Measurements from ENCODE around the gene RFT1. TPM values are rescaled to one million over a fixed set of nuclear protein-coding genes. Genes with fewer than 3 reads are reported as not detected.

The RFT1 gene
- total RNA-seq, 6 experiments from 2014 or later = 9.3 to 12.4 (median 10.4) TPM

DNA sequence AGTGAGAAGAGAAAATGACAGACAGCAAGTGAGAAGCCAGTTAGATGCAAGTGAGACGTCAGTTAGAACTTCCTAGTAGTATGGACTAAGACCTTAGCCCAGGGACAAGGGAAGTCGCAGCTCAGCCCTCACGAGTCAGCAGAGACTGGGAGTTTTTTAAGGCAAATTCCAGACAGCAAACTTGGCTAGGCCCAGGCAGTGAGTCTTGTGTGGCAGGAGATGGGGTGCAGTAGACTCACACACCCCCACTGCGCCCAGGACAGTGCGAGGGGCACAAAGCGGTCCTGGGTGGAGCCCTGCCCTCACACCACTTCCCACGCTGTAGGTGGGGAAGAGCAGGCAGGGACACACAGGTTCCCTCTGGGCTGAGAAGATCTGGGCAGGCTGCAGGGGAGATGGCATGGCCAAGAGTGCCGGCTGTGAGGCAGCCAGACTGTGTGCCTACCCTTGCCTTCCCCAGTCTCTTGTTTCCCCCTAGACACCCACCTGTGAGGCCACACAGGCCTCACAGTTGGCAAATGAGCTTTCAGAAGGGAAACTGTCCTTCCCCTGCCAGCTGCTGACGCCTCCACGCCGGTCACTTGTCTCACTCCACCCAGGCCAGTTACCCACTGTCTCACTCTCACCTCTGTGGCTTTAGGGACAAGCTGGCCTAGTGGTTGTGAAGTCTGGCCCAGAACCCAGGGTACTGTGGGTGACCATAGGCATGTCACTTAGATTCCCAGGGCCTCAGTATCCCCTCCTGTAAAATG is 17.1 kb upstream of the RFT1 start:
- H3K27ac ChIP-seq = no peak overlapping the region
- no peaks in the 10 kb centered on the region for H3K36me3 ChIP-seq
- no peaks in the 10 kb centered on the region for H3K9me3 ChIP-seq
- H3K4me3 ChIP-seq = no peak overlapping the region
- WGBS (ENCODE audit: insufficient coverage, low coverage, low lambda C conversion rate, missing lambda C conversion rate) = 70% methylated on average over 4 of the region's 11 CpGs
- intact Hi-C loops (cut with DNase I) = no loop called here
- H3K4me1 ChIP-seq = peaks cover 0 to 19% (median 4%) of the 10 kb centered on the region in 4 donors
- H3K27me3 ChIP-seq = no peaks in the 10 kb centered on the region
- DNase-seq (no peak), ATAC-seq (peak in 2 of 4 donors; percentile 13 to 19)
- TF ChIP-seq, protein P1, sequence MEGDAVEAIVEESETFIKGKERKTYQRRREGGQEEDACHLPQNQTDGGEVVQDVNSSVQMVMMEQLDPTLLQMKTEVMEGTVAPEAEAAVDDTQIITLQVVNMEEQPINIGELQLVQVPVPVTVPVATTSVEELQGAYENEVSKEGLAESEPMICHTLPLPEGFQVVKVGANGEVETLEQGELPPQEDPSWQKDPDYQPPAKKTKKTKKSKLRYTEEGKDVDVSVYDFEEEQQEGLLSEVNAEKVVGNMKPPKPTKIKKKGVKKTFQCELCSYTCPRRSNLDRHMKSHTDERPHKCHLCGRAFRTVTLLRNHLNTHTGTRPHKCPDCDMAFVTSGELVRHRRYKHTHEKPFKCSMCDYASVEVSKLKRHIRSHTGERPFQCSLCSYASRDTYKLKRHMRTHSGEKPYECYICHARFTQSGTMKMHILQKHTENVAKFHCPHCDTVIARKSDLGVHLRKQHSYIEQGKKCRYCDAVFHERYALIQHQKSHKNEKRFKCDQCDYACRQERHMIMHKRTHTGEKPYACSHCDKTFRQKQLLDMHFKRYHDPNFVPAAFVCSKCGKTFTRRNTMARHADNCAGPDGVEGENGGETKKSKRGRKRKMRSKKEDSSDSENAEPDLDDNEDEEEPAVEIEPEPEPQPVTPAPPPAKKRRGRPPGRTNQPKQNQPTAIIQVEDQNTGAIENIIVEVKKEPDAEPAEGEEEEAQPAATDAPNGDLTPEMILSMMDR (IDR thresholded peaks at IDR 0.05) = no peak
- no peak for TF ChIP-seq POLR2A (IDR thresholded peaks at IDR 0.05)

DNA sequence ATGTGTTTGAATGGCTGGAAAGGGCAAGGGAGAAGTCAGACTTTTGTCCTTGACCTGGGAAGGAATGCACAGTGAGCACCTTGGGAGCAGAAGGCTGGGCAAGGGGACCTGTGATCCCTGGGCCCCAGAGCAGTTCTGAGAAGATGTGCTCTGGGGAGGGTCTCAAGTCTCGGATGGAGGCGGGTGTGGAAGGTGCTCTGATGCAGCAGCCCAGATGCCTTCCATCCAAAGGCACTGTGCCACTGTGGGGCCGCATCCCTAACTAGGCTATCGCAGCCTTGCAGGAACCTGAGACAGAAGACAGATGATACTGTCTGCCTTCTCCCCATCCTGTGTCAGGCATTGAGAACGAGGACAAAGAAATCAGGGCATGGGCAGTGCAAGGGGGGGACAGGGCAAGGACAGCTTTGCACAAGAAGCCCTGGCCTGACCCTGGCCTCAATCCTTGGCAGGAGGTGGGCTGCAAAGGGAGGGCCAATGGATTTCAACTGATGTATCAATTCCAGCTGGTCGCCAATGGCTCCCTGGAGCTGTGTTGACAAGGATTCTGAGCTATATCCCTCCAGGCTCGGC is 16.2 kb upstream of the RFT1 start:
- no peaks in the 10 kb centered on the region for H3K27me3 ChIP-seq
- 76% methylated on average over 6 of the region's 7 CpGs for WGBS (ENCODE audit: insufficient coverage, low coverage, low lambda C conversion rate, missing lambda C conversion rate)
- H3K4me1 ChIP-seq = peaks cover 0 to 19% (median 4%) of the 10 kb centered on the region in 4 donors
- no peak overlapping the region for H3K4me3 ChIP-seq
- no peak for DNase-seq
- no peak for ATAC-seq
- TF ChIP-seq, protein P1 (IDR thresholded peaks at IDR 0.05) = no peak
- no peak for TF ChIP-seq POLR2A (IDR thresholded peaks at IDR 0.05)
- H3K27ac ChIP-seq = no peak overlapping the region
- intact Hi-C loops (cut with DNase I) = no loop called here
- H3K9me3 ChIP-seq = no peaks in the 10 kb centered on the region
- H3K36me3 ChIP-seq = no peaks in the 10 kb centered on the region

DNA sequence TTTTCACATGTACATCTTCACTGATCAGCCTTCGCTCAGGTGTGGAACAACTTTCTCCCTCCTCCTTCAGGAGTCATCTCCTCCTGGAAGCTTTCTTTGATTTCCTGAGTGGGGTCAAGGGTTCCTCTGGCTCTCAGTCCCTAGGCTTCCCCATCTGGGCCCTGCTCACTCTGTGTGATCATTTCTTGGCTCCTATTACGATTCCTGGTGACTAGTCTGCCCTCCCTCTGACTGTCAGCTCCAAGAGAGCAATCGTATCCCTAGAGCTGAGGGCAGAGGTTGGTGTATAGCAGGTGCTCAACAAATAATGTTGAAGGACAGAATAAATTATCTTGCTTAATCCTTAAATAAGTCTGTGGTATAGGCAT is 15.5 kb upstream of the RFT1 start:
- Histone ChIP-seq H3K4me3 (no peak overlapping the region), H3K36me3 (no peaks in the 10 kb centered on the region), H3K27ac (no peak overlapping the region), H3K27me3 (no peaks in the 10 kb centered on the region), H3K4me1 (peaks cover 0 to 13% (median 4%) of the 10 kb centered on the region in 4 donors), H3K9me3 (no peaks in the 10 kb centered on the region)
- intact Hi-C loops (cut with DNase I) = no loop called here
- TF ChIP-seq POLR2A (IDR thresholded peaks at IDR 0.05) = no peak
- TF ChIP-seq, protein P1 (IDR thresholded peaks at IDR 0.05) = no peak
- no peak for ATAC-seq
- no peak for DNase-seq
- WGBS (ENCODE audit: insufficient coverage, low coverage, low lambda C conversion rate, missing lambda C conversion rate) = 65% methylated on average over 3 of the region's 3 CpGs

DNA sequence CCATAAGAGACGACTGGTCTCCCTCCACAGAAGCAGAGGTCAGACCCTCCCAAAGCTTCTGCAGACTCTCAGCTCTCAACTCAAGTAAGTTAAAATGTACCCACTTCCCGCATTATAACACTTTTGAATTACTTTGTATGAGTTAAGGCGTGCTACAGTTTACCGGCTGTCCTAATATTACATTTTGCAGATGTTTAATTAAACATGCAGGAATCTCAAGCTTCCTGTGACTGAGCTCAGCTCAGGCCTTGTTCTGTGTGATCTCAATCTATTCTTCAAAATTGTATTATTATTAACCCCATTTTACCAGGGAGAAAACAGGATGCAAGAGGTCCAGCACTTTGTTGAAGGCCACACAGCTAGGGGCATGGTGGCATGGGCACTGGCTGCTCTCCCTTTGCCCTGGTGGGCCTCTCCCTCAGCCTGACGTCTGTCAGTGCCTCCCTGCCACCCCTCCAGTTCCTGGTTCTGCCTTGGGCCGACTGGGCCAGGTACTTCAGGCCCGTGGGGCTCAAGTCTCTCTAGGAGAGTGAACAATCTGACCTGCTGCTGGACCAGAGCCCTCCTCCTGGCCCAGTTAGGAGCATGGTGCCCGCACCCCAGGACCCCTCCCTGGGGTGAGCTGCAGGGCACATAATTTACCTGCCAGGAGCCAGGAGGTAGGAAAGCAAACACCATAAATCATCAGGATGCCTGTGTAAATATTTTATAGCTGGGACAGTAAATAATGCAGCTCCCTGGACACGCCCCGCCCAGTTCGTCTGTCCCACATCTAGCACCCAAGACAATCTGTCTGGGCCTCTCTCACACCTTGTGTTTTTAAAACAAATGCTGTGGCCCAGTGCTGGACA is 14.9 kb upstream of the RFT1 start:
- no peaks in the 10 kb centered on the region for H3K27me3 ChIP-seq
- H3K36me3 ChIP-seq = no peaks in the 10 kb centered on the region
- H3K4me1 ChIP-seq = peaks cover 0 to 7% (median under 1%) of the 10 kb centered on the region in 4 donors
- no peak overlapping the region for H3K4me3 ChIP-seq
- TF ChIP-seq, protein P1 (IDR thresholded peaks at IDR 0.05) = no peak
- no peak for TF ChIP-seq POLR2A (IDR thresholded peaks at IDR 0.05)
- intact Hi-C loops (cut with DNase I) = no loop called here
- ATAC-seq (peak in 1 of 4 donors; percentile 4), DNase-seq (no peak)
- H3K27ac ChIP-seq = no peak overlapping the region
- 76% methylated on average over 7 of the region's 11 CpGs for WGBS (ENCODE audit: insufficient coverage, low coverage, low lambda C conversion rate, missing lambda C conversion rate)
- no peaks in the 10 kb centered on the region for H3K9me3 ChIP-seq
